ENCODE data around the gene OR52M1. TPM values are rescaled to one million over a fixed set of nuclear protein-coding genes. Genes with fewer than 3 reads are reported as not detected.
"Not testable (repeated sequence)": the region's sequence is repeated elsewhere in the genome, so short reads cannot be mapped to it uniquely, and the experiment has no call there.

Gene OR52M1, protein sequence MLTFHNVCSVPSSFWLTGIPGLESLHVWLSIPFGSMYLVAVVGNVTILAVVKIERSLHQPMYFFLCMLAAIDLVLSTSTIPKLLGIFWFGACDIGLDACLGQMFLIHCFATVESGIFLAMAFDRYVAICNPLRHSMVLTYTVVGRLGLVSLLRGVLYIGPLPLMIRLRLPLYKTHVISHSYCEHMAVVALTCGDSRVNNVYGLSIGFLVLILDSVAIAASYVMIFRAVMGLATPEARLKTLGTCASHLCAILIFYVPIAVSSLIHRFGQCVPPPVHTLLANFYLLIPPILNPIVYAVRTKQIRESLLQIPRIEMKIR
- not detected for total RNA-seq

DNA sequence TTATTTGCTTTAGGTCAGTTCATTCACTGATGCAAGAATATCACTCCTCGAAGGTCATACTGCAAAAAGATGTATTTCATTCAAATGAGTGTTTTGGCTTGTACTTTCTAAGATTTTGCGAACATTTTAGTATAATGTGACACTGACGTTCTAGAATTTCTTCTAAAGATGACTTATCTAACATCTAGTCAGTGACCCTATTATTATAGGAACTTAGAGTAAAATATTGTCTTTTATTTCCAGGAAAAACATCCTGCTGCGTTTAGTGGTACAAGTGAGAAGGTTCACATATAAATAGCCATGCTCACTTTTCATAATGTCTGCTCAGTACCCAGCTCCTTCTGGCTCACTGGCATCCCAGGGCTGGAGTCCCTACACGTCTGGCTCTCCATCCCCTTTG lies at the start of gene OR52M1:
Gene OR52M1, plus strand, starts transcription at position 301 of the 400 bp plus-strand sequence. Its CDS starts 0 bp downstream, at position 301.
- no peak for DNase-seq (ENCODE audit: low spot score)

- no peak for DNase-seq (ENCODE audit: low spot score)
Observed at GRCh38 chr11:4495487-4495886, 49.5 kb upstream of the OR52M1 start.

DNA sequence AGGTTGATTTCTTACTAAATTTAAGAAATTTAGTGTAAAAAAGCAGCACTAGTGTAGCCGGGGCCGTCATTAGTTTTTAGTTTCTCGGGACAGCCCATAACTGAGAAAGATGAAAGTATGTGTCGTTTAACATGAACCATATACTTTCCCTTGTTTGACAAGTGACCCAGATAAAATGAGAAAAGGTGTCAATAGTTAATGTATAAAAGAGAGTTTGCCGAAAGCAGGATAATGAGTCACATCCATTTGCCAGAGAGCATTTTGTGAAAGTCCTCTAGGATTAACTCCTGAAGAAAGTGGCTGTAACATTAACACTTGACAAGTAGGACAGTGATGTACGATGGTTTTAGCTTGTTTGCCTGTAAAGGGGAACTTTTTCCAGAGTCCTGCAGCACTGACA lies 49.0 kb upstream of the OR52M1 start:
- no peak for DNase-seq (ENCODE audit: low spot score)

DNA sequence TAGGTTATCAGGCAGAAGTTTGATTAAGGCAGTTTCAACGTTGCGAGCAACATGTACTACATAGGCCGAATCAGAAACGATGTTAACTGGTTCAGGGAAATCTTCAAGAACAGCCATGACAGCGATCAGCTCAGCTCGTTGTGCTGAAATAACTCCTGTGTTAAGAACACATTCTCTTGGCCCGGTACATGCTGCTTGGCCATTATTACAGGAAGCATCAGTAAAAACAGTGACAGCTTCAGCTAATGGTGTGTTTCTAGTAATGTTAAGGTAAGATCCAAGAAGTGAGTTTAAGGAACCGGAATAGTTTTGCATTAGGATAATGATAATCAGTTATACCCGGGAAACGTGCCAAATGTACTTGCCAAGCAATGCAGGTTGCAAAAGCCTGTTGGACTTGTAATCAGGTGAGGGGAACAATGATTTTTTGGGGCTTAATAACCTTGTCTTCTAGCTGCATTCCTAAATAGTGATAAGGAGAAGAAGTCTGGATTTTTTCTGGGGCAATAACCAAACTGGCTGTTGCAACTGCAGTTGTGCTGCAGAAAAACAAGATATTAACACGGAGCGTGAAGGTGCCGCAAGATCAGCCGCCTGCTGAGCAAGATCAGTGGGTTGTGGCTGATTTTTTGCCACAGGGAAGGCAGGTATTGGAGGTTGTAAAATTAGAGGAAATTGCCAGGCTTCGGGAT lies 48.3 kb upstream of the OR52M1 start:
- DNase-seq (ENCODE audit: low spot score) = no peak

GRCh38 chr11:4508886-4509285 lies 36.1 kb upstream of the OR52M1 start:
- no peak for DNase-seq (ENCODE audit: low spot score)

- DNase-seq (ENCODE audit: low spot score) = no peak
Observed at GRCh38 chr11:4511282-4512245, 33.4 kb upstream of the OR52M1 start.

GRCh38 chr11:4514196-4514595 lies 30.8 kb upstream of the OR52M1 start:
- no peak for DNase-seq (ENCODE audit: low spot score)

DNA sequence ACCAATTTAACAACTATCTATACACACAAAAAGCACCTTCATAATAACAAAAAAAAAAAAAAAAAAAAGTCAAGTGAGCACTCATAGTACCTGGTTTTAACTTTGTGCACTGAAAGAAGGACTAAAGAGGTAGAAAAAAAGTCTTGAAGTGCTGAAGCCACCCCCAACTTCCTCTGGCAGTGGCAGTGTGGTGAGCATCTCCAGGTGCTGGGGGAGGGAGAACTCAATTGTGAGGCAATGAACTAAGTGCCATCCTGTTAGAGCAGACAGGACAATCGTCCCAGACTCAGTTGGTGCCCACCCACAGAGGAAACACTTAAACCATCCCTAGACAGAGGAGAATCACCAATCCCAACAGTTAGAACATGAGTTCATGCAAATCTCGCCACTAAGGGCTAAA lies 22.7 kb upstream of the OR52M1 start:
- DNase-seq (ENCODE audit: low spot score) = no peak

GRCh38 chr11:4522752-4523151 lies 22.2 kb upstream of the OR52M1 start:
- no peak for DNase-seq (ENCODE audit: low spot score)

- DNase-seq (ENCODE audit: low spot score) = no peak
Observed at GRCh38 chr11:4523666-4524065, 21.3 kb upstream of the OR52M1 start.

- DNase-seq (ENCODE audit: low spot score) = no peak
Observed at GRCh38 chr11:4527926-4528325, 17.1 kb upstream of the OR52M1 start.

- not testable (repeated sequence) for DNase-seq (ENCODE audit: low spot score)
Observed at GRCh38 chr11:4531686-4532085, 13.3 kb upstream of the OR52M1 start.

DNA sequence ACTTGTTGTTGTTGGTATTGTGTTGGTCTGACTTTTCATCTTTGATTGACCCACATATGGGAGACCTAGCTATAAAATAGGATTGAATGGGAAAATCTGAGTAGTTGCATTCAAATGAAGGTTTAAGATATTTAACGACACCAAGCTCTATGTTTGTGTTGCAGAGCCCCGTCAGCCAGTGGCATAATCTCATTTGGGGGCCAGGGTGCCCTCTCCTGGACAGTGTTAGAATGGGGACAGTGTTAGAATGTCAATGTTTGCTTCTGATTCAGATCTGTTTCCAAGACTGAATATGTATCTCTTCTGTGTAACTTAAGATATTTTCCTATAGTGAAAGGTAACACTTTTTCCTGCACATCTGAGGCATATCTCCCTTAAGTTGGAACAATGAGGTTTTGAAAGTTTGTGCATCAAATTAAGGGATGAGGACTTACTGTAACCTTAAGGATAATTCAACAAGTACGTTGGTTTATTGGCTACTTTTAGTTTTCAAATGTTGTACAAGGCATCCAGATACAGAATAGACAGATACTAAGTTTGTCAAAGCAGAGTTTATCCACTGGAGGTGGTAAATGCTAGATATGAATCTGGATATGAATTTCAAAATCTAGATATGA lies 5.3 kb upstream of the OR52M1 start:
- DNase-seq (ENCODE audit: low spot score) = peak; percentile 53

DNA sequence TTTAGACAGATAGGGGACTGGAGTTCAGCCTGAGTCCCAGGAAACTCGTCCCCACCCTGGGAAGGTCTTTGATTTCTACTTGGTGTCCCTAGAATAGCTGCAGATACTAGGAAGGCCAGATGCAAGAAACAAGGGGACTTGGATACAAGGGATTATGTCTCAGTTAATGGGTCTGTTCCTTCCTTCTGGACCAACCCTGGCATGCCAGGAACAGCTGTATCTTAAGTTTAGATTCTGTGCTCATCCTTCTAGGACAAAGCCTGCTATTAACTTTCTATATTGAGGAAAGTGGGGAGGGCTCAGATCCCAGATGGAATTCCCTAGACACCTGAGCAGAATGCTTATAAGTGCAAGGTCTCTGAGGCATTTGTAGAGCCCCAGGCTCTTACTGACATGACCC lies 3.9 kb upstream of the OR52M1 start:
- DNase-seq (ENCODE audit: low spot score) = no peak

- DNase-seq (ENCODE audit: low spot score) = no peak
Observed at GRCh38 chr11:4543561-4543960, 1.4 kb upstream of the OR52M1 start.

DNA sequence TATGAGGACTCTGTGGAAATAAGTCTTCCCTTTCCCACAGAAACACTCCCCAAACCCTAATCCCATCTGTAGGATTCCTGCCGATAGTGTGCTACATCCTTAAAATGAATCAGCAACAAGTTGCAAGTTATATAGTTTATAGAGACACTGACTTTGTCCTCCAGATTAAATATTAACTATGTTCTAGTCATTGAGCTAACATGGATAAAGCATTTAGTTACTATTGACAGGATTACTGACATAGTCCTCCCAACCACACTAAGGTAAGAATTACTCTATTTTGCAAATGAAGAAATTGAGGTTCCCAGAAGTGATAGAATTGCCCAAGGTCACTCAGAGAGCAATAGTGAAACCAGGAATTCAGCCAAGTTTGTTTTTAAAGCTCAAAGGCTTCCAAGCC lies 1.9 kb downstream of the OR52M1 start:
- no peak for DNase-seq (ENCODE audit: low spot score)

- DNase-seq (ENCODE audit: low spot score) = no peak
Observed at GRCh38 chr11:4547416-4547815, 2.4 kb downstream of the OR52M1 start.

DNA sequence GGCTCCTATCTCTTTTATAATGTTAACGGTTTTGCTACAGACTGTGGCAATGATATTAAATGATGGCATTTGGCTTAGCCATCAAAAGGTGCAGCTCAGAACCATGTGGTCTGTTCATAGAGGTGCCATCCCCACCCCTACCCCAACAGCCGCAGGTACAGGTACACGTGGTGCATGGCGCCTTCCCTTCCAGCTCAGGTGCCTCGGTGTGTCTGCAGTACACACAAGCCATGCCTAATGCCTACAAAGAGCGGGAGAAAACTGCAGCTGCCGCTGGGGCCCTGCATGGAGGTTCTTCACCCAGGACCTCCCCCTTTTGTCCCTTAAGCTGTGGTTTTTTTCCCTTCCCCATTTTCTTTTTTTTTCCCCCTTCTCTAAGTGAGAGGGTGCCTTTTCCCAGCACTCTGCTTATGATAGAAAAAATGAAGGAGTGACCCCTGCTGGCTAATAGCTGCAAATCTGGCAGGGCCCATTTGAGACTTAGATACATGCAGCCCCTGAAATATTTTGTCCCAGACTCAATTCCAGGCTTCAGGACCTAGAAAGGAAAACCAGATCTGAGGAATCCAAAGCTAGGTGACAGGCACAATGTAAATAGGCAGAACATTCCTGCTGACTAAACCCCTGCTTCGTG lies 6.5 kb downstream of the OR52M1 start:
- DNase-seq (ENCODE audit: low spot score) = no peak

- no peak for DNase-seq (ENCODE audit: low spot score)
Observed at GRCh38 chr11:4559527-4560440, 14.8 kb downstream of the OR52M1 start.

DNA sequence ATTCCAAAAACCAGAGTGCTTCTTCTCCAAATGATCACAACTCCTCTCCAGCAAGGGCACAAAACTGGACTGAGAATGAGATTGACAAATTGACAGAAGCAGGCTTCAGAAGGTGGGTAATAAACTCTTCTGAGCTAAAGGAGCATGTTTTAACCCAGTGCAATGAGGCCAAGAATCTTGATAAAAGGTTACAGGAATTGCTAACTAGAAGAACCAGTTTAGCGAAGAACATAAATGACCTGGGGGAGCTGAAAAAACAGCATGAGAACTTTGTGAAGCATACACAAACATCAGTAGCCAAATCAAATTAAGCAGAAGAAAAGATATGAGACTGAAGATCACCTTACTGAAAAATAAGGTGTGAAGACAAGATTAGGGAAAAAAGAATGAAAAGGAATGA lies 15.5 kb downstream of the OR52M1 start:
- no peak for DNase-seq (ENCODE audit: low spot score)
